Esophagus muscularis mucosa (tissue), 3 donors: ENCODE results near the gene KSR1.

Experiments
- POLR2A ChIP-seq: fragments of 450-650 bp; IDR thresholded peaks from one replicate; pipeline ENCODE4 v1.6.1; 2017; ENCODE audit warnings: antibody characterized with exemption, moderate library complexity, mild to moderate bottlenecking, low read depth
- POLR2AphosphoS5 ChIP-seq, 2 donors: sonication (generic); formaldehyde crosslinking; IDR thresholded peaks; one replicate each; pipeline ENCODE4 v1.6.1; 2017; ENCODE audit warnings: antibody characterized with exemption in 2 of 2
- TF ChIP-seq, protein P1 (sequence below), 3 experiments: fragments of 200-600 bp in 2 of 3; fragments of 450-650 bp in 1 of 3; sonication (generic) in 2 of 3; IDR thresholded peaks; one replicate each; pipeline ENCODE4 v1.5.1; 2017 to 2019; ENCODE audit warnings: antibody characterized with exemption in 3 of 3, mild to moderate bottlenecking in 2 of 3, moderate library complexity in 1 of 3

DNA sequence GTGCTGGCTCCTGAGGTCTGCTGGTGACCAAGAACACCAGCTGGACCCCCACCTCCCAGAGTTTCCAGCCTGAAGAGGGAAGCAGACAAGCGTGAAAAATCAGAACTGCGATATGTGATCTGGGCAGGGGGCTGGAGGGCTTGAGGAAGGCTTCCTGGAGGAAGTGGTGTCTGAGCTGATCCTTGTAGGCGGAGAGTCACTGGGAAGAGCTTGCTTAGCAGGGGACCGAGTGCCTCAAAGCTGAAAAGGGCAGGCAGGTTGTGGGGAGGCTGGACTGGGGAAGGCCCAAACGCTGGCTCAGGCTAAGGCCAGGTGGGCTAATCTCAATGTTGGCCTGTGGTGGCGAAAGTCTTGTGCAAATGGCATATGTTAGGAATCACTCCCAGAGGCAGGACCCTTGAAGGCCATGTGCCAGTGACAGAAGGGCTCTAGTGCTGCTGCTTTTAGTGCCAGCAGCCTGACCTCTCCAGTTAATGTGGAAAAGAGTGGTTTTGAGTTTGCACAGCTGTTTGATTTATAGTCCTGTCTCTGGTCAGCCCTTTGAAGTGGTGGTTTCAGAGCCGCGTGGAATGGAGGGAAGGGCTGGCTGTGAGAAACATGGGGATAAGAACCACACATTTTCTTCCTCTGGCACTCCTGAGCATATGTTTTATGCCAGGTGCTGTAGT, 89.4 kb downstream of the KSR1 start:
- TF ChIP-seq POLR2AphosphoS5 (IDR thresholded peaks at IDR 0.05) = no peak
- TF ChIP-seq POLR2A = no peak
- TF ChIP-seq, protein P1, sequence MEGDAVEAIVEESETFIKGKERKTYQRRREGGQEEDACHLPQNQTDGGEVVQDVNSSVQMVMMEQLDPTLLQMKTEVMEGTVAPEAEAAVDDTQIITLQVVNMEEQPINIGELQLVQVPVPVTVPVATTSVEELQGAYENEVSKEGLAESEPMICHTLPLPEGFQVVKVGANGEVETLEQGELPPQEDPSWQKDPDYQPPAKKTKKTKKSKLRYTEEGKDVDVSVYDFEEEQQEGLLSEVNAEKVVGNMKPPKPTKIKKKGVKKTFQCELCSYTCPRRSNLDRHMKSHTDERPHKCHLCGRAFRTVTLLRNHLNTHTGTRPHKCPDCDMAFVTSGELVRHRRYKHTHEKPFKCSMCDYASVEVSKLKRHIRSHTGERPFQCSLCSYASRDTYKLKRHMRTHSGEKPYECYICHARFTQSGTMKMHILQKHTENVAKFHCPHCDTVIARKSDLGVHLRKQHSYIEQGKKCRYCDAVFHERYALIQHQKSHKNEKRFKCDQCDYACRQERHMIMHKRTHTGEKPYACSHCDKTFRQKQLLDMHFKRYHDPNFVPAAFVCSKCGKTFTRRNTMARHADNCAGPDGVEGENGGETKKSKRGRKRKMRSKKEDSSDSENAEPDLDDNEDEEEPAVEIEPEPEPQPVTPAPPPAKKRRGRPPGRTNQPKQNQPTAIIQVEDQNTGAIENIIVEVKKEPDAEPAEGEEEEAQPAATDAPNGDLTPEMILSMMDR (IDR thresholded peaks at IDR 0.05) = no peak
